ENCODE data around the gene POLA1. TPM values are rescaled to one million over a fixed set of nuclear protein-coding genes. Genes with fewer than 3 reads are reported as not detected.

POLA1 gene
- total RNA-seq, 4 donors from 2014 or later = 10.1 to 15.3 (median 13.1) TPM

GRCh38 chrX:24760363-24761000, 66.8 kb downstream of the POLA1 start:
- no peak for DNase-seq (ENCODE audit: low spot score in 2 of 2)
- 57% methylated on average over 4 of the region's 4 CpGs for WGBS
- TF ChIP-seq CTCF (IDR thresholded peaks at IDR 0.05) = no peak

GRCh38 chrX:24761306-24761705, 67.6 kb downstream of the POLA1 start:
- no peaks in the 10 kb centered on the region for H3K36me3 ChIP-seq
- no peak overlapping the region for H3K4me3 ChIP-seq
- no peak overlapping the region for H3K27ac ChIP-seq
- TF ChIP-seq CTCF (IDR thresholded peaks at IDR 0.05) (no peak), EP300 (IDR thresholded peaks at IDR 0.05) (no peak), POLR2AphosphoS5 (IDR thresholded peaks at IDR 0.05) (no peak), POLR2A (IDR thresholded peaks at IDR 0.05) (no peak)
- no peaks in the 10 kb centered on the region for H3K4me1 ChIP-seq
- H3K9me3 ChIP-seq = no peaks in the 10 kb centered on the region
- 72% methylated on average over 6 of the region's 6 CpGs for WGBS
- no peak for DNase-seq (ENCODE audit: low spot score in 2 of 2)
- H3K27me3 ChIP-seq = no peaks in the 10 kb centered on the region

More at GRCh38 chrX:24760363-24761000, 66.8 kb downstream of the POLA1 start:
- Histone ChIP-seq H3K36me3 (no peaks in the 10 kb centered on the region), H3K27me3 (no peaks in the 10 kb centered on the region), H3K4me1 (no peaks in the 10 kb centered on the region), H3K27ac (no peak overlapping the region), H3K9me3 (no peaks in the 10 kb centered on the region), H3K4me3 (no peak overlapping the region)

GRCh38 chrX:24763989-24764388, 70.3 kb downstream of the POLA1 start:
- Histone ChIP-seq H3K36me3 (no peaks in the 10 kb centered on the region), H3K27ac (no peak overlapping the region), H3K27me3 (no peaks in the 10 kb centered on the region), H3K4me3 (no peak overlapping the region), H3K4me1 (no peaks in the 10 kb centered on the region), H3K9me3 (no peaks in the 10 kb centered on the region)
- DNase-seq (ENCODE audit: low spot score in 2 of 2) = no peak
- TF ChIP-seq CTCF (IDR thresholded peaks at IDR 0.05) = no peak
- no peak for TF ChIP-seq EP300 (IDR thresholded peaks at IDR 0.05)
- WGBS = 65% methylated on average over 3 of the region's 3 CpGs

GRCh38 chrX:24767557-24767956, 73.8 kb downstream of the POLA1 start:
- WGBS = 79% methylated on average over 1 of the region's 1 CpG
- Histone ChIP-seq H3K27me3 (no peaks in the 10 kb centered on the region), H3K4me1 (no peaks in the 10 kb centered on the region), H3K36me3 (no peaks in the 10 kb centered on the region), H3K27ac (no peak overlapping the region), H3K4me3 (no peak overlapping the region), H3K9me3 (no peaks in the 10 kb centered on the region)
- TF ChIP-seq POLR2AphosphoS5 (IDR thresholded peaks at IDR 0.05) (no peak), EP300 (IDR thresholded peaks at IDR 0.05) (no peak), POLR2A (IDR thresholded peaks at IDR 0.05) (no peak), CTCF (IDR thresholded peaks at IDR 0.05) (no peak)
- no peak for DNase-seq (ENCODE audit: low spot score in 2 of 2)

- Histone ChIP-seq H3K27ac (no peak overlapping the region), H3K36me3 (no peaks in the 10 kb centered on the region), H3K9me3 (no peaks in the 10 kb centered on the region), H3K4me3 (no peak overlapping the region), H3K27me3 (no peaks in the 10 kb centered on the region), H3K4me1 (no peaks in the 10 kb centered on the region)
- WGBS = 85% methylated on average over 5 of the region's 5 CpGs
- no peak for TF ChIP-seq POLR2AphosphoS5 (IDR thresholded peaks at IDR 0.05)
- TF ChIP-seq EP300 (IDR thresholded peaks at IDR 0.05) = no peak
- no peak for TF ChIP-seq CTCF (IDR thresholded peaks at IDR 0.05)
- TF ChIP-seq POLR2A (IDR thresholded peaks at IDR 0.05) = no peak
- DNase-seq (ENCODE audit: low spot score in 2 of 2) = no peak
Measured at GRCh38 chrX:24768556-24768955, 74.8 kb downstream of the POLA1 start.
